ENCODE data around the gene MARCHF2.
"Not testable (repeated sequence)": the region's sequence is repeated elsewhere in the genome, so short reads cannot be mapped to it uniquely, and the experiment has no call there.

Gene MARCHF2

GRCh38 chr19:8438236-8438635 is 25.1 kb downstream of the MARCHF2 start:
- peaks cover 10% of the 10 kb centered on the region for H3K4me1 ChIP-seq (ENCODE audit: control insufficient read depth, low read length)
- TF ChIP-seq EZH2phosphoT487 (IDR thresholded peaks at IDR 0.05; ENCODE audit: borderline replicate concordance, low read length) (no peak), CTCF (IDR thresholded peaks at IDR 0.05; ENCODE audit: low read depth, low read length, poor library complexity, severe bottlenecking) (no peak)
- H4K20me1 ChIP-seq (ENCODE audit: control insufficient read depth, insufficient read depth, low read depth, low read length): no peaks in the 10 kb centered on the region
- no peaks in the 10 kb centered on the region for H3K9me2 ChIP-seq (replicated peaks; ENCODE audit: control insufficient read depth, low read length)
- no peaks in the 10 kb centered on the region for H3F3A ChIP-seq (ENCODE audit: control insufficient read depth, insufficient read depth)
- no peaks in the 10 kb centered on the region for H3K27me3 ChIP-seq (ENCODE audit: control insufficient read depth, low read length)
- no peaks in the 10 kb centered on the region for H3K9me3 ChIP-seq (ENCODE audit: control insufficient read depth, insufficient read depth, low read length)
- no peaks in the 10 kb centered on the region for H3K79me2 ChIP-seq (ENCODE audit: control insufficient read depth, low read length)
- H3K4me3 ChIP-seq (ENCODE audit: low read length): no peak overlapping the region
- no peaks in the 10 kb centered on the region for H3K36me3 ChIP-seq (ENCODE audit: control insufficient read depth, low read length)
- H3K4me2 ChIP-seq (ENCODE audit: low read length): no peak overlapping the region
- H3K27ac ChIP-seq (ENCODE audit: low read depth, low read length): no peak overlapping the region

- H3K4me1 ChIP-seq (ENCODE audit: control insufficient read depth, low read length): peaks cover 18% of the 10 kb centered on the region
- H3K36me3 ChIP-seq (ENCODE audit: control insufficient read depth, low read length): peaks cover 21% of the 10 kb centered on the region
- no peak overlapping the region for H3K4me2 ChIP-seq (ENCODE audit: low read length)
- TF ChIP-seq CTCF (IDR thresholded peaks at IDR 0.05; ENCODE audit: low read depth, low read length, poor library complexity, severe bottlenecking) (no peak), EZH2phosphoT487 (IDR thresholded peaks at IDR 0.05; ENCODE audit: borderline replicate concordance, low read length) (no peak)
- H3K9me2 ChIP-seq (replicated peaks; ENCODE audit: control insufficient read depth, low read length): no peaks in the 10 kb centered on the region
- H3F3A ChIP-seq (ENCODE audit: control insufficient read depth, insufficient read depth): peaks cover 6% of the 10 kb centered on the region
- H3K27ac ChIP-seq (ENCODE audit: low read depth, low read length): no peak overlapping the region
- H3K9me3 ChIP-seq (ENCODE audit: control insufficient read depth, insufficient read depth, low read length): no peaks in the 10 kb centered on the region
- H3K27me3 ChIP-seq (ENCODE audit: control insufficient read depth, low read length): no peaks in the 10 kb centered on the region
- H3K4me3 ChIP-seq (ENCODE audit: low read length): no peak overlapping the region
- peaks cover 11% of the 10 kb centered on the region for H4K20me1 ChIP-seq (ENCODE audit: control insufficient read depth, insufficient read depth, low read depth, low read length)
- H3K79me2 ChIP-seq (ENCODE audit: control insufficient read depth, low read length): peaks cover 26% of the 10 kb centered on the region
Measured at GRCh38 chr19:8441725-8442544, 28.8 kb downstream of the MARCHF2 start.

GRCh38 chr19:8444140-8444676 is 31.1 kb downstream of the MARCHF2 start:
- Histone ChIP-seq H3K4me3 (ENCODE audit: low read length) (peak overlapping the region; percentile 78), H3K4me2 (ENCODE audit: low read length) (peak overlapping the region; percentile 100), H3K36me3 (ENCODE audit: control insufficient read depth, low read length) (peaks cover 40% of the 10 kb centered on the region), H3K79me2 (ENCODE audit: control insufficient read depth, low read length) (peaks cover 49% of the 10 kb centered on the region), H3K4me1 (ENCODE audit: control insufficient read depth, low read length) (peaks cover 39% of the 10 kb centered on the region), H3K27ac (ENCODE audit: low read depth, low read length) (peak overlapping the region; percentile 50), H3F3A (ENCODE audit: control insufficient read depth, insufficient read depth) (peaks cover 11% of the 10 kb centered on the region), H4K20me1 (ENCODE audit: control insufficient read depth, insufficient read depth, low read depth, low read length) (peaks cover 26% of the 10 kb centered on the region)
- H3K27me3 ChIP-seq (ENCODE audit: control insufficient read depth, low read length); H3K9me3 ChIP-seq (ENCODE audit: control insufficient read depth, insufficient read depth, low read length); H3K9me2 ChIP-seq (replicated peaks; ENCODE audit: control insufficient read depth, low read length): not testable (repeated sequence)
